Endothelial cell of umbilical vein (primary cell): ENCODE data around the gene RABGAP1. TPM values are rescaled to one million over a fixed set of nuclear protein-coding genes. Genes with fewer than 3 reads are reported as not detected.

ENCODE experiments used
- BruUV-seq: library from RNA; stranded (reverse); fragments of 400-500 nt; replicated peaks from 2 replicates; lab custom pipeline; 2021; lab: Mats Ljungman, UMichigan
- CTCF ChIA-PET: fragments of 300-600, 350-600 bp; sonication (Branson Sonifier 250); formaldehyde crosslinking; loops from one replicate; lab custom pipeline; 2021; ENCODE audit warnings: antibody characterized with exemption, inconsistent platforms; lab: Charles Lee
- POLR2A ChIA-PET: fragments of 300-600, 350-600 bp; sonication (Branson Sonifier 250); formaldehyde crosslinking; loops from one replicate; lab custom pipeline; 2021; ENCODE audit warnings: antibody characterized with exemption, inconsistent platforms; lab: Charles Lee
- DNase-seq: peaks from one replicate; pipeline ENCODE4 v3.0.0-alpha.2; 2011; ENCODE audit warnings: low read depth, low spot score
- FAIRE-seq: peaks from 2 replicates; lab custom pipeline; 2011; peaks lifted over from hg19 to GRCh38; lab: Jason Lieb, UNC
- H2AFZ ChIP-seq: 2 replicates; pipeline ENCODE4 v1.6.0; 2012; ENCODE audit warnings: low read depth, low read length, control low read depth, inconsistent platforms
- H3K27ac ChIP-seq: 2 replicates; pipeline ENCODE4 v1.5.1; 2011; ENCODE audit warnings: low read depth, mild to moderate bottlenecking, control low read depth, low read length, moderate library complexity; ENCODE audit not compliant: insufficient read depth
- H3K27me3 ChIP-seq, 2 experiments: 2 replicates each; pipeline versions ENCODE4 v1.6.0 to v1.6.1; 2011; ENCODE audit warnings: low read length in 2 of 2, mixed read lengths in 1 of 2; ENCODE audit not compliant: control insufficient read depth in 2 of 2, insufficient read depth in 2 of 2
- H3K36me3 ChIP-seq, 2 experiments: 2 replicates in 1 of 2; 3 replicates in 1 of 2; pipeline ENCODE4 v1.5.1; 2011; ENCODE audit warnings: low read length in 2 of 2, mild to moderate bottlenecking in 1 of 2, moderate library complexity in 1 of 2; ENCODE audit not compliant: control insufficient read depth in 2 of 2, insufficient read depth in 2 of 2; ENCODE audit errors: extremely low read depth in 1 of 2
- H3K4me1 ChIP-seq: 3 replicates; pipeline ENCODE4 v1.5.1; 2011; ENCODE audit warnings: mild to moderate bottlenecking, low read length; ENCODE audit not compliant: control insufficient read depth, insufficient read depth; ENCODE audit errors: extremely low read depth
- H3K4me2 ChIP-seq: 2 replicates; pipeline ENCODE4 v1.6.1; 2011; ENCODE audit warnings: low read length, control low read depth, mixed read lengths; ENCODE audit not compliant: insufficient read depth
- H3K4me3 ChIP-seq, 3 experiments: fragments of 200-600 bp in 1 of 3; sonication (generic), shearing (Covaris generic) in 1 of 3; replicated peaks in 1 of 3; 2 replicates each; pipeline ENCODE4 v1.5.1; 2011 to 2016; ENCODE audit warnings: control low read depth in 3 of 3, low read length in 3 of 3, mild to moderate bottlenecking in 2 of 3, inconsistent platforms in 1 of 3, low read depth in 1 of 3, moderate library complexity in 1 of 3; ENCODE audit not compliant: insufficient read depth in 1 of 3
- H3K79me2 ChIP-seq: 2 replicates; pipeline ENCODE4 v1.6.0; 2012; ENCODE audit warnings: low read length, inconsistent platforms; ENCODE audit not compliant: control insufficient read depth, insufficient read depth
- H3K9ac ChIP-seq: replicated peaks from 2 replicates; pipeline ENCODE3; 2011; ENCODE audit warnings: low read length, control low read depth; ENCODE audit not compliant: insufficient read depth; ENCODE audit errors: extremely low read depth
- H3K9me1 ChIP-seq: replicated peaks from 3 replicates; pipeline ENCODE4 v1.6.0; 2011; ENCODE audit warnings: mild to moderate bottlenecking, low read length; ENCODE audit not compliant: control insufficient read depth, insufficient read depth; ENCODE audit errors: extremely low read depth
- H3K9me3 ChIP-seq: replicated peaks from 2 replicates; pipeline ENCODE4 v1.5.1; 2012; ENCODE audit warnings: low read length, inconsistent platforms; ENCODE audit not compliant: control insufficient read depth, insufficient read depth
- H4K20me1 ChIP-seq: replicated peaks from 2 replicates; pipeline ENCODE3; 2011; ENCODE audit warnings: mild to moderate bottlenecking, low read length; ENCODE audit not compliant: control insufficient read depth, insufficient read depth; ENCODE audit errors: extremely low read depth
- CTCF ChIP-seq, 2 donors: IDR thresholded peaks; 1 replicate in 1 of 2; 2 replicates in 1 of 2; pipeline ENCODE4 v1.5.1; 2011; ENCODE audit warnings: low read length in 2 of 2, mild to moderate bottlenecking in 2 of 2, moderate library complexity in 2 of 2, control low read depth in 1 of 2, inconsistent platforms in 1 of 2, low read depth in 1 of 2; ENCODE audit not compliant: insufficient read depth in 1 of 2; ENCODE audit errors: extremely low read depth in 1 of 2
- EZH2 ChIP-seq: IDR thresholded peaks from 2 replicates; pipeline ENCODE4 v1.6.1; 2012; ENCODE audit warnings: borderline replicate concordance, low read depth, mild to moderate bottlenecking, moderate library complexity, low read length, inconsistent platforms; ENCODE audit not compliant: severe bottlenecking
- FOS ChIP-seq: IDR thresholded peaks from 2 replicates; pipeline ENCODE4 v1.6.1; 2011; ENCODE audit warnings: mild to moderate bottlenecking, low read length, moderate library complexity, borderline replicate concordance; ENCODE audit not compliant: insufficient read depth
- GATA2 ChIP-seq: IDR thresholded peaks from 2 replicates; pipeline ENCODE4 v1.7.0; 2011; ENCODE audit warnings: low read depth, mild to moderate bottlenecking, moderate library complexity, mixed read lengths, low read length; ENCODE audit not compliant: insufficient read length, insufficient read depth
- JUN ChIP-seq: IDR thresholded peaks from 2 replicates; pipeline ENCODE4 v1.6.1; 2011; ENCODE audit warnings: borderline replicate concordance, low read depth; ENCODE audit not compliant: insufficient read length, insufficient read depth
- MYC ChIP-seq: IDR thresholded peaks from one replicate; pipeline ENCODE4 v1.6.1; 2011; ENCODE audit warnings: mild to moderate bottlenecking, low read depth, low read length
- POLR2A ChIP-seq: IDR thresholded peaks from 2 replicates; pipeline ENCODE4 v1.6.1; 2012; ENCODE audit warnings: low read depth, mild to moderate bottlenecking, control low read depth, low read length
- POLR2AphosphoS5 ChIP-seq: IDR thresholded peaks from 2 replicates; pipeline ENCODE4 v1.6.1; 2012; ENCODE audit warnings: low read depth, mild to moderate bottlenecking, control low read depth, low read length, moderate library complexity; ENCODE audit not compliant: insufficient read depth
- dilution Hi-C: fragments of 300-500 bp; cut with MboI; formaldehyde crosslinking; loops from one replicate; pipeline ENCODE4 v1.15.0; 2019; ENCODE audit warnings: low sequenced_read_pairs; ENCODE audit not compliant: extremely low pct_ligation_motif_present
- intact Hi-C: fragments of 100-400 bp; cut with micrococcal nuclease; formaldehyde crosslinking; loops from one replicate; pipeline ENCODE4 v1.10.0; 2022
- polyA plus RNA-seq, 4 experiments: library from polyadenylated mRNA; depleted of rRNA in 3 of 4; stranded (reverse) in 3 of 4; unstranded in 1 of 4; fragments of >200 nt; gene quantifications; 2 replicates each; pipeline versions ENCODE4 v1.2.1 to v1.2.3, GENCODE V29; 2011 to 2012; ENCODE audit warnings: missing spikeins in 1 of 4
- total RNA-seq: library from RNA; stranded (reverse); gene quantifications from 2 replicates; pipeline ENCODE4 v1.2.3, GENCODE V29; 2021
- TF ChIP-seq, protein P1 (sequence below): IDR thresholded peaks from 2 replicates; pipeline ENCODE4 v1.6.1; 2011; ENCODE audit not compliant: insufficient read depth, insufficient read length

The RABGAP1 gene
- total and polyA plus RNA-seq, 2 donors (not counting 3 experiments of a cell fraction or from before 2014, with no cell fraction given): 19.0 to 53.6 TPM

DNA sequence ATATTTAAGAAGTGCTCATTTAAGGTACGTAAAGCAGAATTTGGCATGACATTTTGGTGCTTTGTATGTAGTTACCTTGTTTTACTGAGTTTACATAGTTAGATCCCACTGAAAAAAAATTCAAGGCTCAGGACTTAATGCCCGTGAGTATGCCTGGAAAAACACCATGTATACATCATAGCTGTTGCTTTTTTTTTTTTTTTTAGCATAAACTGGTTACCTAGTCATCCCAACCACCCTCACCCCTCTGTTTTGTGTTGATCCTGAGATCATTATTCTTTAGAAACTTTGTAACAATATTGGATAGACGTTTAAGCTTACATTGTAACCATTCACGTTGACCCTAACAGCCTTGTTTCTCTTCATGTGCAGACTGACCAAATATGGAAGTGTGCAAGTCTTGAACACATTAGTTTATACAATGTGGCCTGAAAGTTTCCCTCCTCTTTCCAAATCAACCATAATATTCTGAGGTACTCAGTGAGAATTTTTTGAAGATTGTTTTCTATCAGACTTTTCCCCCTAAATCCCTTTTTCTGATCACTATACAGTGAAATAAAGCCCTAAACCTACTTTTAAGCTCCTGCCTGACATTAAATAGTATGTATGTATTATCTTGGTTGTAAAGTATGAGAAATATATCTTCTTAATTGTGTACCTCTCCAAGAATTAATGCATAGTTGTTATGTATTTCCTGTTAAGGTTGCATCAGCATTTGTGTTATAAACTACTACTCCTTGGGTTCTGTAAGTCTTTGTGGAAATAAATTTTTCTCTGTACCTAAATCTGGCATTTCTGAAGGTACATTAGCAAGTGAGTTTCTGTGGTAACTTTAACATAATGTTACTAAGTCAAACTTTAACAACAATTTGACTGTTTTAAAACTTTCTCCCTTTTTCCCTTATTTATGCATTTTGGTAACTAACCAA is 4.4 kb downstream of the RABGAP1 start:
- FAIRE-seq: no peak

More for the DNA sequence above, 4.4 kb downstream of the RABGAP1 start:
- H3K4me3 ChIP-seq: no peak overlapping the region
- H3K27me3 ChIP-seq: no peaks in the 10 kb centered on the region
- intact Hi-C loops (loop anchor here (5.0 kb wide), 1 partner anchor 32 kb away; no protein-coding TSS in a partner anchor), dilution Hi-C loops (no loop called here)
- no TSS peak for BruUV-seq
- no peak overlapping the region for H3K4me2 ChIP-seq
- ChIA-PET CTCF (interaction anchor here (1.0 kb wide), 1 partner anchor 30 kb away, joined by 3 read pairs; no protein-coding TSS in a partner anchor), POLR2A (no interaction called here)
- H3K9me1 ChIP-seq: no peaks in the 10 kb centered on the region
- no peak overlapping the region for H3K27ac ChIP-seq
- no peaks in the 10 kb centered on the region for H3K9me3 ChIP-seq
- DNase-seq: no peak
- peaks cover 24% of the 10 kb centered on the region for H3K4me1 ChIP-seq
- no peak overlapping the region for H3K9ac ChIP-seq
- peaks cover 8% of the 10 kb centered on the region for H4K20me1 ChIP-seq
- no peak for TF ChIP-seq MYC
- TF ChIP-seq GATA2: no peak
- TF ChIP-seq, protein P1, sequence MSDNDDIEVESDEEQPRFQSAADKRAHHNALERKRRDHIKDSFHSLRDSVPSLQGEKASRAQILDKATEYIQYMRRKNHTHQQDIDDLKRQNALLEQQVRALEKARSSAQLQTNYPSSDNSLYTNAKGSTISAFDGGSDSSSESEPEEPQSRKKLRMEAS: no peak
- TF ChIP-seq POLR2A: no peak
- TF ChIP-seq POLR2AphosphoS5: no peak
- TF ChIP-seq EZH2: no peak
- TF ChIP-seq CTCF (IDR thresholded peaks at IDR 0.05; ENCODE audit: extremely low read depth in 1 of 2, insufficient read depth in 1 of 2, low read depth in 1 of 2, low read length in 2 of 2): no peak
- TF ChIP-seq JUN: no peak
- no peak for TF ChIP-seq FOS
- H3K36me3 ChIP-seq: no peaks in the 10 kb centered on the region
- H2AFZ ChIP-seq: no peak overlapping the region
- H3K79me2 ChIP-seq: peaks cover 53% of the 10 kb centered on the region
